IPS-15b (cell line): ENCODE data around the gene ABLIM2.

Experiments
- H3K27me3 ChIP-seq: one replicate; pipeline ENCODE4 v1.6.1; 2013; ENCODE audit warnings: low read length; ENCODE audit not compliant: control insufficient read depth, insufficient read depth
- H3K36me3 ChIP-seq: one replicate; pipeline ENCODE4 v1.6.1; 2013; ENCODE audit warnings: low read length; ENCODE audit not compliant: control insufficient read depth, insufficient read depth
- H3K4me1 ChIP-seq: one replicate; pipeline ENCODE4 v1.6.1; 2013; ENCODE audit warnings: mild to moderate bottlenecking, low read length; ENCODE audit not compliant: control insufficient read depth, insufficient read depth
- H3K4me3 ChIP-seq: one replicate; pipeline ENCODE4 v1.5.1; 2013; ENCODE audit warnings: low read depth, low read length
- H3K9ac ChIP-seq: one replicate; pipeline ENCODE4 v1.6.1; 2013; ENCODE audit warnings: low read depth, mild to moderate bottlenecking, low read length
- H3K9me3 ChIP-seq: one replicate; pipeline ENCODE4 v1.6.1; 2013; ENCODE audit warnings: mild to moderate bottlenecking, low read length; ENCODE audit not compliant: control insufficient read depth, insufficient read depth

ABLIM2 gene

GRCh38 chr4:8088966-8089491 is 69.6 kb downstream of the ABLIM2 start:
- Histone ChIP-seq H3K36me3 (no peaks in the 10 kb centered on the region), H3K4me1 (no peaks in the 10 kb centered on the region), H3K27me3 (no peaks in the 10 kb centered on the region), H3K9ac (no peak overlapping the region), H3K4me3 (no peak overlapping the region), H3K9me3 (no peaks in the 10 kb centered on the region)

- Histone ChIP-seq H3K4me1 (no peaks in the 10 kb centered on the region), H3K9ac (no peak overlapping the region), H3K4me3 (no peak overlapping the region), H3K9me3 (no peaks in the 10 kb centered on the region), H3K27me3 (no peaks in the 10 kb centered on the region), H3K36me3 (peaks cover 2% of the 10 kb centered on the region)
Measured at GRCh38 chr4:8087921-8088495, 70.6 kb downstream of the ABLIM2 start.

GRCh38 chr4:8086783-8087445 is 71.7 kb downstream of the ABLIM2 start:
- Histone ChIP-seq H3K9ac (no peak overlapping the region), H3K4me3 (no peak overlapping the region)

GRCh38 chr4:8085491-8086117 is 73.0 kb downstream of the ABLIM2 start:
- Histone ChIP-seq H3K4me1 (no peaks in the 10 kb centered on the region), H3K9ac (no peak overlapping the region), H3K36me3 (peaks cover 2% of the 10 kb centered on the region), H3K4me3 (no peak overlapping the region), H3K9me3 (no peaks in the 10 kb centered on the region), H3K27me3 (no peaks in the 10 kb centered on the region)

More at GRCh38 chr4:8086783-8087445, 71.7 kb downstream of the ABLIM2 start:
- Histone ChIP-seq H3K9me3 (no peaks in the 10 kb centered on the region), H3K27me3 (no peaks in the 10 kb centered on the region), H3K36me3 (peaks cover 2% of the 10 kb centered on the region), H3K4me1 (no peaks in the 10 kb centered on the region)

- Histone ChIP-seq H3K4me1 (no peaks in the 10 kb centered on the region), H3K9me3 (no peaks in the 10 kb centered on the region), H3K4me3 (no peak overlapping the region), H3K36me3 (peaks cover 2% of the 10 kb centered on the region), H3K27me3 (no peaks in the 10 kb centered on the region), H3K9ac (no peak overlapping the region)
Measured at GRCh38 chr4:8084712-8085490, 73.7 kb downstream of the ABLIM2 start.

GRCh38 chr4:8084031-8084660 is 74.5 kb downstream of the ABLIM2 start:
- Histone ChIP-seq H3K36me3 (peaks cover 2% of the 10 kb centered on the region), H3K4me1 (no peaks in the 10 kb centered on the region), H3K4me3 (no peak overlapping the region), H3K27me3 (no peaks in the 10 kb centered on the region), H3K9ac (no peak overlapping the region), H3K9me3 (no peaks in the 10 kb centered on the region)

GRCh38 chr4:8083086-8083825 is 75.4 kb downstream of the ABLIM2 start:
- Histone ChIP-seq H3K9me3 (no peaks in the 10 kb centered on the region), H3K27me3 (no peaks in the 10 kb centered on the region), H3K4me1 (no peaks in the 10 kb centered on the region), H3K4me3 (no peak overlapping the region), H3K36me3 (peaks cover 2% of the 10 kb centered on the region), H3K9ac (no peak overlapping the region)

GRCh38 chr4:8082517-8083055 is 76.0 kb downstream of the ABLIM2 start:
- peaks cover 2% of the 10 kb centered on the region for H3K36me3 ChIP-seq
- no peaks in the 10 kb centered on the region for H3K9me3 ChIP-seq
- H3K27me3 ChIP-seq = no peaks in the 10 kb centered on the region
- H3K9ac ChIP-seq = no peak overlapping the region
- no peaks in the 10 kb centered on the region for H3K4me1 ChIP-seq
- no peak overlapping the region for H3K4me3 ChIP-seq

GRCh38 chr4:8081621-8082516 is 76.7 kb downstream of the ABLIM2 start:
- Histone ChIP-seq H3K4me3 (no peak overlapping the region), H3K9ac (no peak overlapping the region), H3K4me1 (no peaks in the 10 kb centered on the region), H3K9me3 (no peaks in the 10 kb centered on the region), H3K27me3 (no peaks in the 10 kb centered on the region), H3K36me3 (peaks cover 2% of the 10 kb centered on the region)

DNA sequence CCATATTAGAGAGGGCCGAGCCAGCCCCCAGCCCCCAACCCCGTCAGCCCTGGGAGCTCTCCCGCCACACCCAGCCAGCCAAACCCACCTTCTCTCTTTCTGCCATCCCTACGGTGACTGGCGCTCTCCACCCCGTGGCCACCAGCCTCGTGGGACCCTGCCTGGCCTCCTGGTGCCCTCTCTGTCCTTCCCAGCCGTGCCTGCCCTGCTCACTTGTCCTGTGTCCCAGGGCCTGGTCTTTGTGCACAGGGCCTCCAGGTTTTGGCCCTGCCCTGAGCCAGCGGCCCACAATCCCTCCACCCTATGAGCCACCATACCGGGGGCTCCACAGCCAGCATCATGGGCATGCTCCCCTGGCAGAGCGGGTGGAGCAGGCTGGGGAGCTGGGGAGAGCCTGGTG is 77.4 kb downstream of the ABLIM2 start:
- no peaks in the 10 kb centered on the region for H3K9me3 ChIP-seq
- H3K36me3 ChIP-seq = peaks cover 2% of the 10 kb centered on the region
- no peak overlapping the region for H3K4me3 ChIP-seq

More for the DNA sequence above, 77.4 kb downstream of the ABLIM2 start:
- no peaks in the 10 kb centered on the region for H3K4me1 ChIP-seq
- no peaks in the 10 kb centered on the region for H3K27me3 ChIP-seq
- H3K9ac ChIP-seq = no peak overlapping the region
